ENCODE results near the gene LTK. TPM values are rescaled to one million over a fixed set of nuclear protein-coding genes. Genes with fewer than 3 reads are reported as not detected.

The LTK gene
- total and polyA plus RNA-seq, 2 of the 8 experiments (the other 6 are each of a cell fraction or from before 2014, with no cell fraction given): 0.05 to 0.19 TPM

GRCh38 chr15:41530363-41530956, 16.8 kb upstream of the LTK start:
- H2BK5ac ChIP-seq (ENCODE audit: low read depth, low read length): no peak overlapping the region
- no peaks in the 10 kb centered on the region for H3K23me2 ChIP-seq (ENCODE audit: low read depth, low read length)
- no peak overlapping the region for H3K4me3 ChIP-seq (ENCODE audit: extremely low read depth in 1 of 4, insufficient read depth in 2 of 4, low read depth in 3 of 4, low read length in 4 of 4)
- H3K9me3 ChIP-seq (ENCODE audit: insufficient read depth in 2 of 2, low read depth in 1 of 2, low read length in 1 of 2): no peaks in the 10 kb centered on the region
- no peaks in the 10 kb centered on the region for H3K79me1 ChIP-seq (ENCODE audit: low read depth, low read length)
- no peak overlapping the region for H2AK5ac ChIP-seq (ENCODE audit: low read depth, low read length)
- H3K4ac ChIP-seq (replicated peaks; ENCODE audit: insufficient read length, low read depth, low read length): no peak overlapping the region
- no peak overlapping the region for H2AFZ ChIP-seq (ENCODE audit: low read length)
- H3K18ac ChIP-seq (ENCODE audit: extremely low read depth, low read length): no peak overlapping the region
- H4K8ac ChIP-seq (ENCODE audit: extremely low read depth, insufficient read depth, low read length): no peak overlapping the region
- POLR2A ChIA-PET (ENCODE audit: partially characterized antibody): interaction anchor here (1.6 to 2.0 kb wide), 3 partner anchors 16 to 64 kb away, joined by 3 to 10 read pairs (median 5); partner anchors contain the start of gene LTK
- no peak overlapping the region for H2BK120ac ChIP-seq (replicated peaks; ENCODE audit: low read depth, low read length)
- H2BK15ac ChIP-seq (ENCODE audit: low read length): no peak overlapping the region
- no peaks in the 10 kb centered on the region for H3K4me1 ChIP-seq (replicated peaks in 1 of 4; ENCODE audit: control insufficient read depth in 3 of 4, insufficient read depth in 4 of 4, low read length in 3 of 4)
- H4K20me1 ChIP-seq (replicated peaks in 1 of 2; ENCODE audit: control insufficient read depth in 1 of 2, insufficient read depth in 2 of 2, low read length in 2 of 2): peaks cover 1 to 4% of the 10 kb centered on the region in 2 experiments
- TF ChIP-seq TAF7 (optimal IDR thresholded peaks at IDR 0.05; ENCODE audit: borderline replicate concordance, low read depth, low read length) (no peak), ATF3 (IDR thresholded peaks at IDR 0.05; ENCODE audit: insufficient read depth, low read depth, low read length) (no peak), HDAC2 (IDR thresholded peaks at IDR 0.05; ENCODE audit: borderline replicate concordance in 1 of 2, low read depth in 2 of 2, low read length in 2 of 2) (no peak), JUND (IDR thresholded peaks at IDR 0.05; ENCODE audit: low read length) (no peak), ZNF274 (IDR thresholded peaks at IDR 0.05; ENCODE audit: borderline replicate concordance, extremely low read depth, low read length) (no peak), SUZ12 (IDR thresholded peaks at IDR 0.05; ENCODE audit: low read length) (no peak)
- DNase-seq (ENCODE audit: low read depth in 1 of 2, low spot score in 2 of 2) (no peak), FAIRE-seq (no peak)
- H4K5ac ChIP-seq (ENCODE audit: insufficient read length, low read depth, low read length): no peak overlapping the region
- peaks cover 28 to 77% (median 67%) of the 10 kb centered on the region in 4 experiments for H3K36me3 ChIP-seq (ENCODE audit: control insufficient read depth in 2 of 4, insufficient read depth in 4 of 4, low read length in 3 of 4)
- 87% methylated on average over 6 of the region's 6 CpGs; no CpG with 5 or more reads in 1 of the 2 experiments for WGBS, 2 experiments (ENCODE audit: extremely low coverage in 1 of 2, insufficient coverage in 1 of 2, insufficient read length in 1 of 2, insufficient replicate concordance in 2 of 2, low coverage in 1 of 2, low lambda C conversion rate in 2 of 2, missing lambda C conversion rate in 1 of 2)
- H3K27me3 ChIP-seq (replicated peaks in 1 of 4; ENCODE audit: control insufficient read depth in 3 of 4, extremely low read depth in 1 of 4, insufficient read depth in 3 of 4, low read length in 3 of 4): no peaks in the 10 kb centered on the region
- H2BK12ac ChIP-seq (ENCODE audit: low read depth, low read length): no peak overlapping the region
- no peak overlapping the region for H2BK20ac ChIP-seq (ENCODE audit: low read length)
- H3K4me2 ChIP-seq (ENCODE audit: insufficient read depth in 1 of 2, low read depth in 2 of 2, low read length in 2 of 2): no peak overlapping the region
- no peak overlapping the region for H3K9ac ChIP-seq (replicated peaks in 1 of 4; ENCODE audit: extremely low read depth in 1 of 4, low read depth in 3 of 4, low read length in 3 of 4)
- H3K23ac ChIP-seq (ENCODE audit: insufficient read length): no peak overlapping the region
- no peak overlapping the region for H3K27ac ChIP-seq (ENCODE audit: low read depth, low read length)
- CTCF ChIA-PET (ENCODE audit: partially characterized antibody): interaction anchor here (1.0 to 1.6 kb wide), 2 partner anchors 18 to 27 kb away, joined by 3 to 6 read pairs; no protein-coding TSS in a partner anchor
- no peak overlapping the region for H3K56ac ChIP-seq (replicated peaks; ENCODE audit: insufficient read length, low read depth, low read length)
- H4K91ac ChIP-seq (replicated peaks; ENCODE audit: insufficient read length, low read length): no peak overlapping the region
- no peak overlapping the region for H3K14ac ChIP-seq (ENCODE audit: insufficient read length)
- H3K79me2 ChIP-seq (ENCODE audit: control insufficient read depth in 1 of 2, insufficient read depth in 2 of 2, low read length in 2 of 2): no peaks in the 10 kb centered on the region

Measured in H1 (cell line).